KMS-11 (cell line): Measurements from ENCODE around the gene SPOCK2.
"Not testable (repeated sequence)": the region's sequence is repeated elsewhere in the genome, so short reads cannot be mapped to it uniquely, and the experiment has no call there.

ENCODE experiments used
- H2AFZ ChIP-seq: fragments of 200-600 bp; sonication (generic); 2 replicates; pipeline ENCODE4 v1.6.1; 2016; ENCODE audit warnings: antibody characterized with exemption, mixed run types, low read depth
- H3K27ac ChIP-seq: fragments of 200-600 bp; sonication (generic); 2 replicates; pipeline ENCODE4 v1.6.1; 2016; ENCODE audit warnings: mild to moderate bottlenecking, mixed run types
- H3K27me3 ChIP-seq: fragments of 200-600 bp; sonication (generic); 2 replicates; pipeline ENCODE4 v1.6.1; 2017; ENCODE audit warnings: mild to moderate bottlenecking, low read depth, mixed run types, moderate library complexity; ENCODE audit not compliant: insufficient read depth
- H3K36me3 ChIP-seq: fragments of 200-600 bp; sonication (generic); 2 replicates; pipeline ENCODE4 v1.6.1; 2017; ENCODE audit warnings: mild to moderate bottlenecking, mixed run types; ENCODE audit not compliant: insufficient read depth
- H3K4me1 ChIP-seq: fragments of 200-600 bp; sonication (generic); 2 replicates; pipeline ENCODE4 v1.6.1; 2016; ENCODE audit warnings: mild to moderate bottlenecking, low read depth, mixed run types; ENCODE audit not compliant: poor library complexity, severe bottlenecking
- H3K4me2 ChIP-seq: fragments of 200-600 bp; sonication (generic); 2 replicates; pipeline ENCODE4 v1.7.0; 2016; ENCODE audit warnings: mild to moderate bottlenecking, mixed run types
- H3K4me3 ChIP-seq: fragments of 200-600 bp; sonication (generic); IDR thresholded peaks from 2 replicates; pipeline ENCODE4 v1.6.1; 2017; ENCODE audit warnings: low read depth, low read length, mixed read lengths; ENCODE audit not compliant: insufficient read depth
- H3K79me2 ChIP-seq: fragments of 200-600 bp; sonication (generic); 2 replicates; pipeline ENCODE4 v1.6.1; 2016; ENCODE audit warnings: low read depth, mixed run types; ENCODE audit not compliant: insufficient read depth
- H3K9ac ChIP-seq: fragments of 200-600 bp; sonication (generic); 2 replicates; pipeline ENCODE4 v1.6.1; 2016; ENCODE audit warnings: mild to moderate bottlenecking, mixed run types
- H4K20me1 ChIP-seq: fragments of 200-600 bp; sonication (generic); 2 replicates; pipeline ENCODE4 v1.6.1; 2016; ENCODE audit warnings: mild to moderate bottlenecking, mixed run types; ENCODE audit not compliant: insufficient read depth
- TF ChIP-seq, protein P1 (sequence below): fragments of 200-600 bp; sonication (generic); conservative IDR thresholded peaks from 2 replicates; pipeline ENCODE4 v1.6.1; 2017; ENCODE audit warnings: low read depth, mild to moderate bottlenecking, antibody characterized with exemption, low read length, moderate library complexity, mixed read lengths

SPOCK2 gene

GRCh38 chr10:72087969-72088888 lies at the start of gene SPOCK2:
TSS of gene SPOCK2 (minus strand) at chr10:72088551. CDS start at chr10:72088328, 223 bp downstream.
- Histone ChIP-seq H3K79me2 (no peaks in the 10 kb centered on the region), H4K20me1 (no peaks in the 10 kb centered on the region), H3K4me3 (no peak within 1 kb of the TSS), H3K9ac (no peak within 1 kb of the TSS), H2AFZ (no peak within 1 kb of the TSS), H3K36me3 (no peaks in the 10 kb centered on the region), H3K27ac (no peak within 1 kb of the TSS), H3K4me2 (no peak within 1 kb of the TSS), H3K27me3 (no peaks in the 10 kb centered on the region), H3K4me1 (no peaks in the 10 kb centered on the region)
- TF ChIP-seq, protein P1, sequence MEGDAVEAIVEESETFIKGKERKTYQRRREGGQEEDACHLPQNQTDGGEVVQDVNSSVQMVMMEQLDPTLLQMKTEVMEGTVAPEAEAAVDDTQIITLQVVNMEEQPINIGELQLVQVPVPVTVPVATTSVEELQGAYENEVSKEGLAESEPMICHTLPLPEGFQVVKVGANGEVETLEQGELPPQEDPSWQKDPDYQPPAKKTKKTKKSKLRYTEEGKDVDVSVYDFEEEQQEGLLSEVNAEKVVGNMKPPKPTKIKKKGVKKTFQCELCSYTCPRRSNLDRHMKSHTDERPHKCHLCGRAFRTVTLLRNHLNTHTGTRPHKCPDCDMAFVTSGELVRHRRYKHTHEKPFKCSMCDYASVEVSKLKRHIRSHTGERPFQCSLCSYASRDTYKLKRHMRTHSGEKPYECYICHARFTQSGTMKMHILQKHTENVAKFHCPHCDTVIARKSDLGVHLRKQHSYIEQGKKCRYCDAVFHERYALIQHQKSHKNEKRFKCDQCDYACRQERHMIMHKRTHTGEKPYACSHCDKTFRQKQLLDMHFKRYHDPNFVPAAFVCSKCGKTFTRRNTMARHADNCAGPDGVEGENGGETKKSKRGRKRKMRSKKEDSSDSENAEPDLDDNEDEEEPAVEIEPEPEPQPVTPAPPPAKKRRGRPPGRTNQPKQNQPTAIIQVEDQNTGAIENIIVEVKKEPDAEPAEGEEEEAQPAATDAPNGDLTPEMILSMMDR, result no peak

DNA sequence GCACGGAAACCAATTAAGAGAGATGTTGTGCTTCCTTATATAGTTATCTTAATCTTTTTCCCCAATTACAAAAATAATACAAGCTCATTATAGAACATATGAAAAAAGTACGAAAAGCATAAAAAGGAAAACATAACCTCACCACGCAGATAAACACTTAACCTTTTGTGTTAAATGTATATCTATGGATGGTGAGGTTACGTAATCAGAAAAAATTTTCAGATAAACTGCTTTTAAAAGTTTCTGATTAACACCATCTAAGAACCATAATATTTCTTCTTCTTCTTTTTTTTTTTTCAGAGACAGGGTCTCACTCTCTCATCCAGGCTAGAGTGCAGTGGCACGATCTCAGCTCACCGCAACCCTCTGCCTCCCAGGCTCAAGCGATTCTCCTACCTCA lies 49.2 kb upstream of the SPOCK2 start:
- H3K4me3 ChIP-seq, result no peak overlapping the region
- H3K4me1 ChIP-seq, result peaks cover 15% of the 10 kb centered on the region
- no peak overlapping the region for H3K9ac ChIP-seq
- no peak overlapping the region for H2AFZ ChIP-seq
- TF ChIP-seq, protein P1, result no peak
- no peaks in the 10 kb centered on the region for H3K27me3 ChIP-seq
- H4K20me1 ChIP-seq, result no peaks in the 10 kb centered on the region
- H3K27ac ChIP-seq, result no peak overlapping the region
- no peaks in the 10 kb centered on the region for H3K79me2 ChIP-seq
- H3K4me2 ChIP-seq, result no peak overlapping the region
- H3K36me3 ChIP-seq, result no peaks in the 10 kb centered on the region

- H3K27me3 ChIP-seq, H3K9ac ChIP-seq, H4K20me1 ChIP-seq, H3K4me2 ChIP-seq, H3K79me2 ChIP-seq, H2AFZ ChIP-seq, H3K27ac ChIP-seq, H3K36me3 ChIP-seq, H3K4me3 ChIP-seq: not testable (repeated sequence)
- peaks cover 21% of the 10 kb centered on the region for H3K4me1 ChIP-seq
Observed at GRCh38 chr10:72136225-72136624, 47.9 kb upstream of the SPOCK2 start.

GRCh38 chr10:72134785-72135767 lies 46.7 kb upstream of the SPOCK2 start:
- Histone ChIP-seq H3K4me1 (peaks cover 21% of the 10 kb centered on the region), H3K27me3 (no peaks in the 10 kb centered on the region), H3K36me3 (no peaks in the 10 kb centered on the region), H2AFZ (no peak overlapping the region), H3K27ac (no peak overlapping the region), H3K4me3 (no peak overlapping the region), H4K20me1 (no peaks in the 10 kb centered on the region), H3K4me2 (no peak overlapping the region), H3K79me2 (no peaks in the 10 kb centered on the region), H3K9ac (no peak overlapping the region)
- TF ChIP-seq, protein P1, result no peak
